Lower lobe of right lung (tissue), 2 donors: ENCODE results near the gene ZNF483. TPM values are rescaled to one million over a fixed set of nuclear protein-coding genes. Genes with fewer than 3 reads are reported as not detected.
A peak's percentile ranks its signal among the peaks of the same experiment; 100 is the strongest.
"Not testable (repeated sequence)": the region's sequence is repeated elsewhere in the genome, so short reads cannot be mapped to it uniquely, and the experiment has no call there.

Experiments used
- ATAC-seq, 2 donors: fragments of 200-7000 bp; cut with Tn5 transposase; one replicate each; pipeline ENCODE4 v1.9.1; 2020 to 2022; ENCODE audit warnings: mild to moderate bottlenecking in 2 of 2, moderate library complexity in 2 of 2
- DNase-seq: peaks from one replicate; pipeline ENCODE4 v3.0.0-alpha.2; 2020
- H3K27ac ChIP-seq: fragments of 200-600 bp; one replicate; pipeline ENCODE4 v1.8.0; 2022
- H3K27me3 ChIP-seq: fragments of 200-600 bp; one replicate; pipeline ENCODE4 v1.8.0; 2022; ENCODE audit warnings: low read depth
- H3K36me3 ChIP-seq: fragments of 200-600 bp; one replicate; pipeline ENCODE4 v1.8.0; 2022; ENCODE audit warnings: mild to moderate bottlenecking
- H3K4me1 ChIP-seq: fragments of 200-600 bp; one replicate; pipeline ENCODE4 v1.8.0; 2022
- H3K4me3 ChIP-seq: fragments of 200-600 bp; one replicate; pipeline ENCODE4 v1.8.0; 2022; ENCODE audit warnings: mild to moderate bottlenecking
- H3K9me3 ChIP-seq: fragments of 200-600 bp; one replicate; pipeline ENCODE4 v1.8.0; 2022
- intact Hi-C: fragments of 100-400 bp; cut with DNase I; formaldehyde crosslinking; loops from one replicate; pipeline ENCODE4 v1.11.0; 2022
- total RNA-seq: library from RNA; stranded (reverse); fragmentation: NEBNext Ultra II Directional; extraction: Animal tissue kit (Norgen Biotek cat#: 25700); gene quantifications from one replicate; pipeline ENCODE4 v1.2.1, GENCODE V29; 2021
- TF ChIP-seq, protein P1 (sequence below): fragments of 200-600 bp; IDR thresholded peaks from one replicate; pipeline ENCODE4 v1.8.0; 2022; ENCODE audit warnings: antibody characterized with exemption, mild to moderate bottlenecking
- donor health status: DM: no; HTN: yes; CAD: no; lungs with severe emphysema.

The ZNF483 gene
- total RNA-seq, 1 donor from 2014 or later: 5.1 TPM

DNA sequence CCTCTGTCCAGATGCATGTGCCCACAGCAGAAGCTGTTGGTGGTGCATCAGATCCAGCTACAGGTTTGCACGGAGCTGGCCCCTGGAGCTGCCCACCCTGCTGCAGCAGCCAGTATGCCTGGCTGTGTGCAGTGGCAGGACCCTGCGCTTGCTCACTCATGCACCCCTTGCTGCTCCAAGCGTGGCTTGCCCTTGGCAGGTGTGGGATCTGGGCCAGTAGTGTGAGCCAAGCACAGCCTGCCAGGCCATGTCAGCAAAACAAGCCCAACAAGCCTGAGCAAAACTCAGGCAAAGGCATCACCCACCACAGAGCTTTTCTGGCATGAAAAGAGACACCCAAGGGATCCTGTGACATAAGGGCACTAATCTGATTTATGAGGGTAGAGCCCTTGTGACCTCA is 22.5 kb upstream of the ZNF483 start:
- DNase-seq (no peak), ATAC-seq (no peak)
- Histone ChIP-seq H3K4me3 (no peak overlapping the region), H3K27me3 (no peaks in the 10 kb centered on the region), H3K27ac (no peak overlapping the region), H3K36me3 (no peaks in the 10 kb centered on the region), H3K4me1 (no peaks in the 10 kb centered on the region), H3K9me3 (no peaks in the 10 kb centered on the region)
- intact Hi-C loops: no loop called here
- TF ChIP-seq, protein P1, sequence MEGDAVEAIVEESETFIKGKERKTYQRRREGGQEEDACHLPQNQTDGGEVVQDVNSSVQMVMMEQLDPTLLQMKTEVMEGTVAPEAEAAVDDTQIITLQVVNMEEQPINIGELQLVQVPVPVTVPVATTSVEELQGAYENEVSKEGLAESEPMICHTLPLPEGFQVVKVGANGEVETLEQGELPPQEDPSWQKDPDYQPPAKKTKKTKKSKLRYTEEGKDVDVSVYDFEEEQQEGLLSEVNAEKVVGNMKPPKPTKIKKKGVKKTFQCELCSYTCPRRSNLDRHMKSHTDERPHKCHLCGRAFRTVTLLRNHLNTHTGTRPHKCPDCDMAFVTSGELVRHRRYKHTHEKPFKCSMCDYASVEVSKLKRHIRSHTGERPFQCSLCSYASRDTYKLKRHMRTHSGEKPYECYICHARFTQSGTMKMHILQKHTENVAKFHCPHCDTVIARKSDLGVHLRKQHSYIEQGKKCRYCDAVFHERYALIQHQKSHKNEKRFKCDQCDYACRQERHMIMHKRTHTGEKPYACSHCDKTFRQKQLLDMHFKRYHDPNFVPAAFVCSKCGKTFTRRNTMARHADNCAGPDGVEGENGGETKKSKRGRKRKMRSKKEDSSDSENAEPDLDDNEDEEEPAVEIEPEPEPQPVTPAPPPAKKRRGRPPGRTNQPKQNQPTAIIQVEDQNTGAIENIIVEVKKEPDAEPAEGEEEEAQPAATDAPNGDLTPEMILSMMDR: no peak

- H3K36me3 ChIP-seq, H3K4me3 ChIP-seq, DNase-seq, H3K27me3 ChIP-seq, H3K9me3 ChIP-seq, H3K4me1 ChIP-seq, ATAC-seq, H3K27ac ChIP-seq, intact Hi-C loops: not testable (repeated sequence)
These were observed 13.4 kb upstream of the ZNF483 start for GRCh38 chr9:111511581-111511980.

- DNase-seq: no peak
- no peak overlapping the region for H3K27ac ChIP-seq
- H3K36me3 ChIP-seq: no peaks in the 10 kb centered on the region
- intact Hi-C loops: no loop called here
- no peaks in the 10 kb centered on the region for H3K27me3 ChIP-seq
- no peak overlapping the region for H3K4me3 ChIP-seq
- no peaks in the 10 kb centered on the region for H3K4me1 ChIP-seq
- H3K9me3 ChIP-seq: no peaks in the 10 kb centered on the region
- ATAC-seq: no peak
- TF ChIP-seq, protein P1: no peak
These were observed 10.0 kb upstream of the ZNF483 start for GRCh38 chr9:111514967-111515366.

- intact Hi-C loops: no loop called here
- Histone ChIP-seq H3K4me1 (no peaks in the 10 kb centered on the region), H3K27me3 (no peaks in the 10 kb centered on the region), H3K4me3 (no peak overlapping the region), H3K36me3 (no peaks in the 10 kb centered on the region), H3K9me3 (no peaks in the 10 kb centered on the region), H3K27ac (no peak overlapping the region)
- ATAC-seq (no peak), DNase-seq (no peak)
- TF ChIP-seq, protein P1: no peak
These were observed 8.9 kb upstream of the ZNF483 start for GRCh38 chr9:111516061-111516465.

GRCh38 chr9:111524731-111525055 is 286 bp upstream of the ZNF483 start:
- H3K36me3 ChIP-seq: no peaks in the 10 kb centered on the region
- H3K27ac ChIP-seq: no peak overlapping the region
- intact Hi-C loops: no loop called here
- H3K4me1 ChIP-seq: peaks cover 11% of the 10 kb centered on the region
- H3K4me3 ChIP-seq: peak overlapping the region; percentile 73
- no peaks in the 10 kb centered on the region for H3K9me3 ChIP-seq
- ATAC-seq: no peak
- no peaks in the 10 kb centered on the region for H3K27me3 ChIP-seq
- DNase-seq: no peak
- TF ChIP-seq, protein P1: no peak

GRCh38 chr9:111527347-111527746 is 2.4 kb downstream of the ZNF483 start:
- no peaks in the 10 kb centered on the region for H3K27me3 ChIP-seq
- no peaks in the 10 kb centered on the region for H3K36me3 ChIP-seq
- ATAC-seq (no peak), DNase-seq (no peak)
- intact Hi-C loops: no loop called here
- no peak overlapping the region for H3K4me3 ChIP-seq
- H3K27ac ChIP-seq: no peak overlapping the region
- H3K4me1 ChIP-seq: peaks cover 11% of the 10 kb centered on the region
- H3K9me3 ChIP-seq: no peaks in the 10 kb centered on the region
- TF ChIP-seq, protein P1: no peak
